ENCODE measurements around the gene CMIP. TPM values are rescaled to one million over a fixed set of nuclear protein-coding genes. Genes with fewer than 3 reads are reported as not detected.
A peak's percentile ranks its signal among the peaks of the same experiment; 100 is the strongest.

CMIP gene
- total RNA-seq, 2 donors from 2014 or later: 30.1 to 95.1 TPM

GRCh38 chr16:81604960-81605383 is 160.4 kb downstream of the CMIP start:
- peak; percentile 83 for TF ChIP-seq POLR2AphosphoS5 (IDR thresholded peaks at IDR 0.05)
- TF ChIP-seq POLR2A (IDR thresholded peaks at IDR 0.05): no peak
- Histone ChIP-seq H3K9me3 (no peaks in the 10 kb centered on the region), H3K36me3 (no peaks in the 10 kb centered on the region), H3K4me1 (replicated peaks) (peaks cover 26% of the 10 kb centered on the region), H3K27ac (peak overlapping the region; percentile 48 to 84), H3K4me3 (no peak overlapping the region), H3K27me3 (replicated peaks; ENCODE audit: insufficient read depth) (no peaks in the 10 kb centered on the region)
- 68% methylated on average over 8 of the region's 8 CpGs for WGBS
- intact Hi-C loops (cut with DNase I): no loop called here
- DNase-seq (ENCODE audit: low spot score): peak; percentile 63

- peak overlapping the region in 1 of 2 donors; percentile 84 for H3K27ac ChIP-seq
- no peaks in the 10 kb centered on the region for H3K27me3 ChIP-seq (replicated peaks; ENCODE audit: insufficient read depth)
- no peak for DNase-seq (ENCODE audit: low spot score)
- peaks cover 22% of the 10 kb centered on the region for H3K4me1 ChIP-seq (replicated peaks)
- no peaks in the 10 kb centered on the region for H3K36me3 ChIP-seq
- 97% methylated on average over 4 of the region's 4 CpGs for WGBS
- no peak overlapping the region for H3K4me3 ChIP-seq
- H3K9me3 ChIP-seq: no peaks in the 10 kb centered on the region
- intact Hi-C loops (cut with DNase I): no loop called here
- TF ChIP-seq POLR2AphosphoS5 (IDR thresholded peaks at IDR 0.05): no peak
- no peak for TF ChIP-seq POLR2A (IDR thresholded peaks at IDR 0.05)
- TF ChIP-seq CTCF (IDR thresholded peaks at IDR 0.05): no peak
Measured at GRCh38 chr16:81606039-81606438, 161.4 kb downstream of the CMIP start.

GRCh38 chr16:81607006-81607405 is 162.4 kb downstream of the CMIP start:
- intact Hi-C loops (cut with DNase I): no loop called here
- no peaks in the 10 kb centered on the region for H3K27me3 ChIP-seq (replicated peaks; ENCODE audit: insufficient read depth)
- no peak for TF ChIP-seq CTCF (IDR thresholded peaks at IDR 0.05)
- no peak for TF ChIP-seq POLR2AphosphoS5 (IDR thresholded peaks at IDR 0.05)
- no peak for TF ChIP-seq POLR2A (IDR thresholded peaks at IDR 0.05)
- no peak for DNase-seq (ENCODE audit: low spot score)
- no peak overlapping the region for H3K27ac ChIP-seq
- H3K9me3 ChIP-seq: no peaks in the 10 kb centered on the region
- 93% methylated on average over 12 of the region's 12 CpGs for WGBS
- no peak overlapping the region for H3K4me3 ChIP-seq
- H3K4me1 ChIP-seq (replicated peaks): peaks cover 15% of the 10 kb centered on the region
- H3K36me3 ChIP-seq: no peaks in the 10 kb centered on the region

GRCh38 chr16:81607805-81608522 is 163.4 kb downstream of the CMIP start:
- WGBS: 89% methylated on average over 6 of the region's 6 CpGs
- Histone ChIP-seq H3K9me3 (no peaks in the 10 kb centered on the region), H3K36me3 (no peaks in the 10 kb centered on the region), H3K4me3 (no peak overlapping the region), H3K4me1 (replicated peaks) (peaks cover 15% of the 10 kb centered on the region), H3K27me3 (replicated peaks; ENCODE audit: insufficient read depth) (no peaks in the 10 kb centered on the region), H3K27ac (no peak overlapping the region)
- intact Hi-C loops (cut with DNase I): no loop called here
- no peak for DNase-seq (ENCODE audit: low spot score)
- TF ChIP-seq POLR2A (IDR thresholded peaks at IDR 0.05): no peak
- no peak for TF ChIP-seq CTCF (IDR thresholded peaks at IDR 0.05)

GRCh38 chr16:81608523-81609209 is 164.1 kb downstream of the CMIP start:
- H3K27ac ChIP-seq: no peak overlapping the region
- 77% methylated on average over 13 of the region's 13 CpGs for WGBS
- no peak for DNase-seq (ENCODE audit: low spot score)
- intact Hi-C loops (cut with DNase I): no loop called here
- no peaks in the 10 kb centered on the region for H3K36me3 ChIP-seq
- H3K4me3 ChIP-seq: no peak overlapping the region
- H3K4me1 ChIP-seq (replicated peaks): peaks cover 15% of the 10 kb centered on the region
- TF ChIP-seq CTCF (IDR thresholded peaks at IDR 0.05) (no peak), POLR2AphosphoS5 (IDR thresholded peaks at IDR 0.05) (no peak), POLR2A (IDR thresholded peaks at IDR 0.05) (no peak)
- H3K27me3 ChIP-seq (replicated peaks; ENCODE audit: insufficient read depth): no peaks in the 10 kb centered on the region
- no peaks in the 10 kb centered on the region for H3K9me3 ChIP-seq

All from prostate gland (tissue), 2 donors.